Right cardiac atrium (tissue), 5 donors: ENCODE data around the gene MYLK2. TPM values are rescaled to one million over a fixed set of nuclear protein-coding genes. Genes with fewer than 3 reads are reported as not detected.
A peak's percentile ranks its signal among the peaks of the same experiment; 100 is the strongest.

Experiments used
- ATAC-seq, 2 donors: fragments of 200-7000 bp; cut with Tn5 transposase; one replicate each; pipeline versions ENCODE4 v1.8.0 to v1.9.1; 2020; ENCODE audit warnings: moderate library complexity in 2 of 2, mild to moderate bottlenecking in 1 of 2
- DNase-seq, 3 donors: peaks; one replicate each; pipeline ENCODE4 v3.0.0-alpha.2; 2020
- H3K27ac ChIP-seq: one replicate; pipeline ENCODE4 v1.5.1; 2013; ENCODE audit warnings: mild to moderate bottlenecking, low read length, control low read depth, moderate library complexity
- H3K27me3 ChIP-seq: one replicate; pipeline ENCODE4 v1.6.1; 2013; ENCODE audit not compliant: control insufficient read depth, insufficient read depth
- H3K4me1 ChIP-seq: one replicate; pipeline ENCODE4 v1.6.1; 2013; ENCODE audit warnings: low read length; ENCODE audit not compliant: control insufficient read depth, insufficient read depth
- H3K4me3 ChIP-seq: one replicate; pipeline ENCODE4 v1.5.1; 2013; ENCODE audit warnings: low read length, control low read depth
- H3K9me3 ChIP-seq: one replicate; pipeline ENCODE4 v1.6.1; 2013; ENCODE audit warnings: low read length; ENCODE audit not compliant: control insufficient read depth
- WGBS: extraction: QIAGEN DNeasy Blood & Tissue Kit; methylation state at CpG from one replicate; pipeline ENCODE4 v1.1.7; 2013; 5-methylcytosine and 5-hydroxymethylcytosine counted together
- intact Hi-C, 4 donors: fragments of 100-400 bp; cut with DNase I; formaldehyde crosslinking; loops; one replicate each; pipeline versions ENCODE4 v1.11.0 to v1.14.0; 2022 to 2023
- polyA plus RNA-seq: library from polyadenylated mRNA; stranded (reverse); fragments of 200-250 nt; gene quantifications from one replicate; pipeline ENCODE4 v1.2.3, GENCODE V29; 2013
- total RNA-seq, 4 donors: library from RNA; stranded (reverse); fragmentation: NEBNext Ultra II Directional; extraction: Animal tissue kit (Norgen Biotek cat#: 25700); gene quantifications; one replicate each; pipeline ENCODE4 v1.2.1, GENCODE V29; 2021
- donor health status: healthy with polysubstance abuse.
- donor health status: DM: no; HTN: yes; CAD: no.
- donor health status: DM: no; HTN: no; CAD: no.
- donor health status: DM: no; HTN: yes; CAD: no; lungs with severe emphysema.
- donor health status: DM: yes; HTN: yes; CAD: no.

The MYLK2 gene
- total and polyA plus RNA-seq, 5 donors, result 0.51 to 2.0 (median 0.68) TPM

- ATAC-seq, result no peak
- Histone ChIP-seq H3K27ac (no peak overlapping the region), H3K9me3 (no peaks in the 10 kb centered on the region), H3K27me3 (no peaks in the 10 kb centered on the region), H3K4me3 (no peak overlapping the region), H3K4me1 (no peaks in the 10 kb centered on the region)
- 46% methylated on average over 3 of the region's 3 CpGs for WGBS
- intact Hi-C loops, result loop anchor here in 3 of 4 donors (10.0 kb wide), 3 partner anchors 96 to 236 kb away; partner anchors contain the start of gene PDRG1 (in 1 of the 3)
- no peak for DNase-seq
Observed at GRCh38 chr20:31858760-31859083, 39.6 kb downstream of the MYLK2 start.

- ATAC-seq, result no peak
- H3K9me3 ChIP-seq, result no peaks in the 10 kb centered on the region
- 95% methylated on average over 5 of the region's 5 CpGs for WGBS
Observed at GRCh38 chr20:31859266-31859997, 40.3 kb downstream of the MYLK2 start.

DNA sequence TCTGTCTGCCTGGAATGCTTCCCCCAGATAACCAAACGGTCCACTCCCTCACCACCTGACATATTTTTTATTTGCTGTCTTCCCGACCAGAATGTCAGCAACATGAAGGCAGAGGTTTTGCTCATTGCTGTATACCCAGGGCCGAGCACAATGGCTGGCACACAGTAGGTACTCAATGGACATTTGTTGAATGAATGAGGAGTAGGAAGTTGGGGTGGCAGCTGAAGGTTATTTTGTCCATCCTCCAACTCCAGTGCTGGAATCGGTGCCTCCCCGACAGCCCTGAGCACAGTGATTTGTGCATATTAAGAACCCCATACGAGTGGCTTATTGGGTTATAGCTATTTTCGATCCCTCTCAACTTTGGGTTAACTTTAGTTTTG, 40.8 kb downstream of the MYLK2 start:
- intact Hi-C loops, result loop anchor here in 3 of 4 donors (10.0 kb wide), 3 partner anchors 95 to 235 kb away; partner anchors contain the start of gene PDRG1 (in 1 of the 3)
- Histone ChIP-seq H3K27ac (no peak overlapping the region), H3K9me3 (no peaks in the 10 kb centered on the region), H3K4me1 (no peaks in the 10 kb centered on the region), H3K4me3 (no peak overlapping the region), H3K27me3 (no peaks in the 10 kb centered on the region)
- 58% methylated on average over 7 of the region's 7 CpGs for WGBS
- DNase-seq (no peak), ATAC-seq (no peak)

More at GRCh38 chr20:31859266-31859997, 40.3 kb downstream of the MYLK2 start:
- DNase-seq, result peak in 1 of 3 donors; percentile 42
- intact Hi-C loops, result loop anchor here in 3 of 4 donors (10.0 kb wide), 3 partner anchors 95 to 235 kb away; partner anchors contain the start of gene PDRG1 (in 1 of the 3)
- Histone ChIP-seq H3K27ac (no peak overlapping the region), H3K4me3 (no peak overlapping the region), H3K4me1 (no peaks in the 10 kb centered on the region), H3K27me3 (no peaks in the 10 kb centered on the region)

- DNase-seq (peak in 2 of 3 donors; percentile 63 to 72), ATAC-seq (peak; percentile 56 to 83)
- Histone ChIP-seq H3K4me3 (peak overlapping the region; percentile 63), H3K27ac (no peak overlapping the region), H3K4me1 (no peaks in the 10 kb centered on the region), H3K27me3 (no peaks in the 10 kb centered on the region), H3K9me3 (no peaks in the 10 kb centered on the region)
- intact Hi-C loops, result no loop called here
- WGBS, result 7% methylated on average over 15 of the region's 15 CpGs
Observed at GRCh38 chr20:31860390-31861134, 41.4 kb downstream of the MYLK2 start.

DNA sequence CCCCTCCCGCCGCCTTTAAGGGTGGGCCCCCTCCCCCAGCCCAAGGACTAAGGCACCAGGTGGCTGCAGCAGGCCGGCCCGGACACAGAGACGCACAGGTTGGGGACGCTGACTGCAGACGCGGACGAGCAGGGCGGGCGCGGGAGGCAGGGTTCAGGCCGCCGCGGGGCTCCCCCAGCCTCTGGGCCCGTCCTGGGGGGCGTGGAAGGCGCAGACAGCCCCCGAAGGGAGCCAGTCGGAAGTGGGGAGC, 41.9 kb downstream of the MYLK2 start:
- Histone ChIP-seq H3K9me3 (no peaks in the 10 kb centered on the region), H3K4me3 (peak overlapping the region; percentile 63), H3K27ac (no peak overlapping the region), H3K4me1 (no peaks in the 10 kb centered on the region), H3K27me3 (no peaks in the 10 kb centered on the region)
- intact Hi-C loops, result no loop called here
- ATAC-seq (peak; percentile 34 to 40), DNase-seq (no peak)
- WGBS, result under 1% methylated on average over 20 of the region's 20 CpGs

- Histone ChIP-seq H3K27ac (no peak overlapping the region), H3K4me3 (peak overlapping the region; percentile 63), H3K27me3 (no peaks in the 10 kb centered on the region), H3K9me3 (no peaks in the 10 kb centered on the region), H3K4me1 (no peaks in the 10 kb centered on the region)
- DNase-seq (peak; percentile 78 to 91 (median 89)), ATAC-seq (peak; percentile 85)
- 7% methylated on average over 60 of the region's 60 CpGs for WGBS
- intact Hi-C loops, result no loop called here
Observed at GRCh38 chr20:31861385-31862156, 42.4 kb downstream of the MYLK2 start.

DNA sequence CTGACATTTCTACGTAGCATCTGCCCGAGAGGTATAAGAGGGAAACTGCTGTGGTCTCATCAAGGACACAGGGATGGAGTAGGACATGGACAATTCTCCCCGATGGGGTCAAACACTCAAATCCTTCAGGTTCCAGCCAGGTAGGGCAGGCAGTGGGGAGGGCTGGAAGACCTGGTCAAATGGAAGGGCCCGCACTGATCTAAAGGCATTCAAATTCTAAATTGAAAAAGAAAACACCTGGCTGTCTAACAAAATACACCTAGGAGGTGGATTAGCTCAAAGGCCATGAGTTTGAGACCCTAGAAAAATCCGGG, 43.0 kb downstream of the MYLK2 start:
- DNase-seq (no peak), ATAC-seq (no peak)
- Histone ChIP-seq H3K9me3 (no peaks in the 10 kb centered on the region), H3K4me1 (no peaks in the 10 kb centered on the region), H3K4me3 (no peak overlapping the region), H3K27me3 (no peaks in the 10 kb centered on the region), H3K27ac (no peak overlapping the region)
- intact Hi-C loops, result no loop called here
- 81% methylated on average over 5 of the region's 5 CpGs for WGBS

GRCh38 chr20:31862506-31862905, 43.4 kb downstream of the MYLK2 start:
- no peak for DNase-seq
- H3K4me1 ChIP-seq, result no peaks in the 10 kb centered on the region
- H3K27ac ChIP-seq, result no peak overlapping the region
- 91% methylated on average over 8 of the region's 8 CpGs for WGBS
- H3K4me3 ChIP-seq, result no peak overlapping the region
- intact Hi-C loops, result no loop called here
- no peaks in the 10 kb centered on the region for H3K9me3 ChIP-seq
- no peak for ATAC-seq
- H3K27me3 ChIP-seq, result no peaks in the 10 kb centered on the region

DNA sequence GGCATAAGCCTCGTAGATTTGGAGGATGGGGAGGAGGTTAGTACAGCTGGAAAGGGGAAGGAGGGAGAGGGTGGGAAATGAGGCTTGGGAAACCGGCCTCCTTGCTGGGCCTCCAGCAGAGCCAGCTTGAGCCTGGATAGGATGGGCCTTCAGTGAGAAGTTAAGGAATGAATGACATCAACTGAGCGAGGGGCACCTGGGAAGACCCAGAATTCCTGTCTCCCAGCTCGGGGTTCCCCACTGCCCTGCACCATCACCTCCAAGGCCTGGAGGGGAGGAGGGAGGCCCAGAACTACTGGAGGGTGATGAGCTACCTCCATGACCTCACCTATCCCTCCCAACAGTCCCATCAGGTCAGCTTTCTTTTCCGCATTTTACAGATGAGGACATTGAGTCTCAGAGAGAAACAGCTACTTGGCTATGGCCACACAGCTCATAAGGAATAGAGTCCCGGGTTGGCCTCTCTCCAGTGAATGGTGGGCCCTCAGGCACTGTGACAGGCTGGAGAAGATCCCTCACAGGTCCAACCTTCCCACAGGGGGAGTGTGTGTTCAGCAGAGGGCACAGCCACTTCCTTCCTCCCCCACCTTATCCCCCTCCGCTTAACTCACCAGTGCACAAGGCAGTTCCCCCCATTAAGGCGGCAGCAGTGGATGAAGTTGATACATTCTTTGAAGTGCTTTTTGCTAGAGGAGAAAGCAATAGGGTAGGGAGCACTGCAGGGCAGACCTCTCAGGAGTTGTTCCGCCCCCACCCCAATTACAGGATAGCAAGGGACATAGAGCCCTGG, 44.3 kb downstream of the MYLK2 start:
- DNase-seq (no peak), ATAC-seq (no peak)
- no peaks in the 10 kb centered on the region for H3K9me3 ChIP-seq
- no peak overlapping the region for H3K27ac ChIP-seq
- no peaks in the 10 kb centered on the region for H3K27me3 ChIP-seq
- WGBS, result 91% methylated on average over 9 of the region's 9 CpGs
- H3K4me1 ChIP-seq, result no peaks in the 10 kb centered on the region
- intact Hi-C loops, result no loop called here
- no peak overlapping the region for H3K4me3 ChIP-seq

GRCh38 chr20:31864521-31865400, 45.6 kb downstream of the MYLK2 start:
- Histone ChIP-seq H3K27ac (no peak overlapping the region), H3K4me3 (no peak overlapping the region), H3K27me3 (no peaks in the 10 kb centered on the region), H3K4me1 (no peaks in the 10 kb centered on the region), H3K9me3 (no peaks in the 10 kb centered on the region)
- DNase-seq (no peak), ATAC-seq (no peak)
- intact Hi-C loops, result no loop called here
- WGBS, result 91% methylated on average over 12 of the region's 12 CpGs
